HepG2 (cell line): ENCODE data around the gene SMKR1. TPM values are rescaled to one million over a fixed set of nuclear protein-coding genes. Genes with fewer than 3 reads are reported as not detected.
A peak's percentile ranks its signal among the peaks of the same experiment; 100 is the strongest.

Source experiments
- ATAC-seq: fragments of 200-7000 bp; cut with Tn5 transposase; 3 replicates; pipeline ENCODE4 v1.9.1; 2020; ENCODE audit warnings: mild to moderate bottlenecking, moderate library complexity
- BruUV-seq: library from RNA; stranded (reverse); fragments of 400-500 nt; replicated peaks from 2 replicates; lab custom pipeline; 2021; lab: Mats Ljungman, UMichigan
- CTCF ChIA-PET: fragments of 300-600 bp; formaldehyde crosslinking; extraction: SDS; loops from one replicate; lab custom pipeline; 2021; ENCODE audit warnings: low total read pairs, inconsistent platforms, low intra/inter-chr PET ratio; lab: Yijun Ruan, JAX
- POLR2A ChIA-PET: fragments of 350-600 bp; sonication (Branson Sonifier 250); formaldehyde crosslinking; loops from one replicate; lab custom pipeline; 2020; ENCODE audit warnings: antibody characterized with exemption, inconsistent platforms; lab: Yijun Ruan, JAX
- DNase-seq: peaks from one replicate; pipeline ENCODE4 v3.0.0-alpha.2; 2015; ENCODE audit warnings: low spot score
- FAIRE-seq: peaks from 3 replicates; lab custom pipeline; 2011; peaks lifted over from hg19 to GRCh38; lab: Jason Lieb, UNC
- H2AFZ ChIP-seq: one replicate; pipeline ENCODE4 v1.6.1; 2011; ENCODE audit warnings: low read length, inconsistent platforms
- H3K27ac ChIP-seq: fragments of 300-600 bp; 3 replicates; pipeline ENCODE4 v1.8.0; 2011; ENCODE audit warnings: mixed run types, mild to moderate bottlenecking, mixed read lengths, low read length, inconsistent platforms; ENCODE audit not compliant: insufficient read depth; ENCODE audit errors: extremely low read length
- H3K27me3 ChIP-seq, 2 experiments: fragments of 200-600 bp in 1 of 2; 2 replicates in 1 of 2; 3 replicates in 1 of 2; pipeline versions ENCODE4 v1.6.0 to v1.8.0; 2011; ENCODE audit warnings: low read length in 2 of 2, mild to moderate bottlenecking in 2 of 2, moderate library complexity in 2 of 2, inconsistent platforms in 1 of 2; ENCODE audit not compliant: insufficient read depth in 2 of 2, control insufficient read depth in 1 of 2
- H3K36me3 ChIP-seq, 2 experiments: fragments of 200-600 bp in 1 of 2; replicated peaks in 1 of 2; 2 replicates in 1 of 2; 3 replicates in 1 of 2; pipeline versions ENCODE4 v1.5.1 to v1.8.0; 2011; ENCODE audit warnings: low read length in 2 of 2, inconsistent platforms in 1 of 2; ENCODE audit not compliant: insufficient read depth in 2 of 2, control insufficient read depth in 1 of 2
- H3K4me1 ChIP-seq: 2 replicates; pipeline ENCODE4 v1.5.1; 2012; ENCODE audit warnings: low read length, inconsistent platforms; ENCODE audit not compliant: insufficient read depth
- H3K4me2 ChIP-seq: 2 replicates; pipeline ENCODE4 v1.6.0; 2011; ENCODE audit warnings: low read depth, low read length, inconsistent platforms
- H3K4me3 ChIP-seq, 3 experiments: fragments of 200-600 bp in 1 of 3; sonication (generic), shearing (Covaris generic) in 1 of 3; replicated peaks in 1 of 3; 2 replicates each; pipeline ENCODE4 v1.5.1; 2011 to 2016; ENCODE audit warnings: low read length in 3 of 3, inconsistent platforms in 2 of 3, low read depth in 2 of 3, mild to moderate bottlenecking in 2 of 3, control low read depth in 1 of 3, mixed read lengths in 1 of 3; ENCODE audit not compliant: insufficient read depth in 1 of 3
- H3K79me2 ChIP-seq: one replicate; pipeline ENCODE4 v1.6.1; 2011; ENCODE audit warnings: low read length, inconsistent platforms; ENCODE audit not compliant: insufficient read depth
- H3K9ac ChIP-seq: 2 replicates; pipeline ENCODE4 v1.6.0; 2011; ENCODE audit warnings: mild to moderate bottlenecking, low read depth, low read length, inconsistent platforms; ENCODE audit not compliant: insufficient read depth
- H3K9me3 ChIP-seq: 2 replicates; pipeline ENCODE4 v1.5.1; 2012; ENCODE audit warnings: mild to moderate bottlenecking, low read length
- H4K20me1 ChIP-seq: 2 replicates; pipeline ENCODE4 v1.6.0; 2011; ENCODE audit warnings: inconsistent platforms, mild to moderate bottlenecking, low read length, moderate library complexity; ENCODE audit not compliant: insufficient read depth
- CENPX ChIP-seq: sonication (generic); formaldehyde crosslinking; IDR thresholded peaks from 2 replicates; pipeline ENCODE4 v1.9.0; 2021; ENCODE audit warnings: mild to moderate bottlenecking, missing genetic modification reagents, moderate library complexity
- CREB3 ChIP-seq: sonication (generic); formaldehyde crosslinking; IDR thresholded peaks from 2 replicates; pipeline ENCODE4 v1.5.0; 2020; ENCODE audit warnings: missing genetic modification reagents
- EED ChIP-seq: sonication (generic); formaldehyde crosslinking; IDR thresholded peaks from 2 replicates; pipeline ENCODE4 v1.5.0; 2020; ENCODE audit warnings: mild to moderate bottlenecking, missing genetic modification reagents
- FOSL2 ChIP-seq: sonication (generic); formaldehyde crosslinking; IDR thresholded peaks from 2 replicates; pipeline ENCODE4 v1.4.0; 2020; ENCODE audit warnings: missing genetic modification reagents
- MAFG ChIP-seq: sonication (generic); formaldehyde crosslinking; IDR thresholded peaks from 2 replicates; pipeline ENCODE4 v1.5.1; 2020; ENCODE audit warnings: mild to moderate bottlenecking, missing genetic modification reagents
- MIER3 ChIP-seq: IDR thresholded peaks from 2 replicates; pipeline ENCODE4 v1.6.1; 2016; ENCODE audit warnings: missing compliant biosample characterization, borderline replicate concordance
- MXD4 ChIP-seq: IDR thresholded peaks from 2 replicates; pipeline ENCODE4 v1.6.1; 2016; ENCODE audit warnings: mild to moderate bottlenecking, missing biosample characterization, missing genetic modification reagents
- SAFB2 ChIP-seq: sonication (generic); formaldehyde crosslinking; IDR thresholded peaks from 2 replicates; pipeline ENCODE4 v1.5.1; 2020; ENCODE audit warnings: missing genetic modification reagents, low read depth, mild to moderate bottlenecking, borderline replicate concordance
- SNAPC2 ChIP-seq: sonication (generic); formaldehyde crosslinking; IDR thresholded peaks from 2 replicates; pipeline ENCODE4 v1.8.1; 2022; ENCODE audit warnings: mild to moderate bottlenecking, missing genetic modification reagents
- TAF15 ChIP-seq: fragments of 200-400 bp; formaldehyde crosslinking; IDR thresholded peaks from one replicate; pipeline ENCODE4 v1.6.1; 2018; ENCODE audit warnings: mild to moderate bottlenecking, low read depth, low read length; ENCODE audit not compliant: poor library complexity, severe bottlenecking
- ZNF691 ChIP-seq: sonication (generic); formaldehyde crosslinking; IDR thresholded peaks from 2 replicates; pipeline ENCODE4 v1.4.0; 2020; ENCODE audit warnings: missing genetic modification reagents, low read depth, mild to moderate bottlenecking, borderline replicate concordance
- WGBS: methylation state at CpG from one replicate; pipeline ENCODE4 v1.1.6; 2017; ENCODE audit warnings: low lambda C conversion rate; 5-methylcytosine and 5-hydroxymethylcytosine counted together
- in situ Hi-C: cut with HindIII; loops from 2 replicates; pipeline ENCODE4 v1.10.0; 2017; ENCODE audit warnings: low pct_unique_long_range_greater_than_20kb; ENCODE audit not compliant: extremely low pct_ligation_motif_present
- intact Hi-C: fragments of 100-400 bp; cut with micrococcal nuclease; formaldehyde crosslinking; loops from one replicate; pipeline ENCODE4 v1.10.0; 2022; ENCODE audit not compliant: unreplicated experiment
- polyA plus RNA-seq, 8 experiments: library from polyadenylated mRNA; depleted of rRNA in 3 of 8; stranded (reverse) in 7 of 8; unstranded in 1 of 8; fragments of >200 nt; fragmentation: Illumina TruSeq in 4 of 8; extraction: Trizol in 4 of 8; gene quantifications; 2 replicates each; pipeline versions ENCODE4 v1.2.1 to v1.2.3, GENCODE V29; 2011 to 2016; ENCODE audit warnings: low read depth in 4 of 8, missing spikeins in 1 of 8, mixed read lengths in 1 of 8; ENCODE audit not compliant: insufficient read depth in 1 of 8
- total RNA-seq, 5 experiments: library from RNA; depleted of rRNA; stranded (reverse); fragments of >200 nt; fragmentation: Illumina TruSeq; extraction: Trizol; gene quantifications; 2 replicates each; pipeline ENCODE4 v1.2.3, GENCODE V29; 2016; ENCODE audit warnings: low read depth in 1 of 5
- TF ChIP-seq, protein P1 (sequence below): sonication (generic); formaldehyde crosslinking; IDR thresholded peaks from 2 replicates; pipeline ENCODE4 v1.9.0; 2021; ENCODE audit warnings: missing genetic modification reagents, borderline replicate concordance

SMKR1 gene
- total and polyA plus RNA-seq, 2 of the 13 experiments (the other 11 are each of a cell fraction or from before 2014, with no cell fraction given), result 0.07 TPM; not detected in 1

DNA sequence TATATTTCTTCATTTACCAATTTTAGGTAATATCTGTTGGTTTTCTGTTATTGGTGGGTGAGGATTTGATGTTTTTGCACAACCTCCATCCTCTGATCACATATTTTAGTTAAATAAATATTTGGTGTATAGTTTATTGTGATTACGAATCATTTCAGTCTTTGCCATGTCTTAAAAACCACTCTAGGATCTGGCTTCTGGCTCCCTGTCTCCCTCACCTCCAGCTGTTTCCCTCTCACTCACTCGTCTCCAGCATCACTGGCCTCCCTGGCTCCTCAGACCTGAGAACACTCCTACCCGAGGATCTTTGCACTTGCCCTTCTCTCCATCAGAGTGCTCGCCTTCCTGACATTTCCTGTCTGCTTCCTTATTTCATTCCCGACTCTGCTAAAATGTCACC, 58.5 kb downstream of the SMKR1 start:
- no peaks in the 10 kb centered on the region for H3K36me3 ChIP-seq
- peak overlapping the region; percentile 55 for H3K4me2 ChIP-seq
- intact Hi-C loops, result no loop called here
- FAIRE-seq, result no peak
- H3K4me3 ChIP-seq, result peak overlapping the region in 1 of 3 experiments; percentile 16; a peak in 1 of 6 replicates
- no peaks in the 10 kb centered on the region for H4K20me1 ChIP-seq
- H3K4me1 ChIP-seq, result peaks cover 33% of the 10 kb centered on the region
- in situ Hi-C loops, result no loop called here
- CTCF ChIA-PET, result no interaction called here
- H2AFZ ChIP-seq, result no peak overlapping the region
- no peak for ATAC-seq
- DNase-seq, result no peak
- WGBS, result 15% methylated on average over 5 of the region's 5 CpGs
- no peak overlapping the region for H3K27ac ChIP-seq
- TF ChIP-seq FOSL2 (CRISPR knock-in tag) (no peak), CREB3 (CRISPR knock-in tag) (no peak), SNAPC2 (CRISPR knock-in tag) (no peak), TAF15 (no peak)
- TF ChIP-seq, all 625 proteins: peak for 0
- peaks cover 0 to 3% of the 10 kb centered on the region in 2 experiments; a peak in 1 of 5 replicates for H3K27me3 ChIP-seq
- no peaks in the 10 kb centered on the region for H3K9me3 ChIP-seq
- no peak overlapping the region for H3K9ac ChIP-seq
- no TSS peak for BruUV-seq
- no peaks in the 10 kb centered on the region for H3K79me2 ChIP-seq
- POLR2A ChIA-PET, result no interaction called here

- Histone ChIP-seq H3K4me2 (peak overlapping the region; percentile 55), H3K36me3 (no peaks in the 10 kb centered on the region), H3K9ac (no peak overlapping the region), H3K27ac (no peak overlapping the region), H3K4me1 (peaks cover 28% of the 10 kb centered on the region), H3K9me3 (no peaks in the 10 kb centered on the region)
- CTCF ChIA-PET, result no interaction called here
- TF ChIP-seq MAFG (CRISPR knock-in tag), result no peak
- no peak for TF ChIP-seq SAFB2 (CRISPR knock-in tag)
- TF ChIP-seq MXD4 (CRISPR knock-in tag), result no peak
- TF ChIP-seq, protein P1, sequence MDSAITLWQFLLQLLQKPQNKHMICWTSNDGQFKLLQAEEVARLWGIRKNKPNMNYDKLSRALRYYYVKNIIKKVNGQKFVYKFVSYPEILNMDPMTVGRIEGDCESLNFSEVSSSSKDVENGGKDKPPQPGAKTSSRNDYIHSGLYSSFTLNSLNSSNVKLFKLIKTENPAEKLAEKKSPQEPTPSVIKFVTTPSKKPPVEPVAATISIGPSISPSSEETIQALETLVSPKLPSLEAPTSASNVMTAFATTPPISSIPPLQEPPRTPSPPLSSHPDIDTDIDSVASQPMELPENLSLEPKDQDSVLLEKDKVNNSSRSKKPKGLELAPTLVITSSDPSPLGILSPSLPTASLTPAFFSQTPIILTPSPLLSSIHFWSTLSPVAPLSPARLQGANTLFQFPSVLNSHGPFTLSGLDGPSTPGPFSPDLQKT (CRISPR knock-in tag), result no peak
- TF ChIP-seq ZNF691 (CRISPR knock-in tag), result no peak
- TF ChIP-seq MIER3 (CRISPR knock-in tag), result no peak
- no peak for TF ChIP-seq CENPX (CRISPR knock-in tag)
- no peak for TF ChIP-seq EED (CRISPR knock-in tag)
- TF ChIP-seq, all 625 proteins: peak for 0
- intact Hi-C loops, result no loop called here
- no TSS peak for BruUV-seq
- no peaks in the 10 kb centered on the region for H4K20me1 ChIP-seq
- no peaks in the 10 kb centered on the region for H3K79me2 ChIP-seq
- FAIRE-seq (no peak), DNase-seq (no peak), ATAC-seq (peak; percentile 64)
- WGBS, result 37% methylated on average over 11 of the region's 12 CpGs
- in situ Hi-C loops, result no loop called here
- POLR2A ChIA-PET, result no interaction called here
- H3K4me3 ChIP-seq, result no peak overlapping the region
- peaks cover 0 to 3% of the 10 kb centered on the region in 2 experiments; a peak in 1 of 5 replicates for H3K27me3 ChIP-seq
- H2AFZ ChIP-seq, result no peak overlapping the region
Observed at GRCh38 chr7:129561677-129562359, 59.5 kb downstream of the SMKR1 start.
